ENCODE measurements around the gene CYRIA. TPM values are rescaled to one million over a fixed set of nuclear protein-coding genes. Genes with fewer than 3 reads are reported as not detected.
A peak's percentile ranks its signal among the peaks of the same experiment; 100 is the strongest.

The CYRIA gene
- total and polyA plus RNA-seq, 2 experiments from 2014 or later, result 1.4 to 1.5 TPM

GRCh38 chr2:16619576-16620245, 45.9 kb downstream of the CYRIA start:
- no peaks in the 10 kb centered on the region for H3K27me3 ChIP-seq
- no peak for TF ChIP-seq EZH2 (IDR thresholded peaks at IDR 0.05; ENCODE audit: borderline replicate concordance)
- no peak for TF ChIP-seq EZH2phosphoT487 (IDR thresholded peaks at IDR 0.05; ENCODE audit: low read depth, severe bottlenecking, unreplicated experiment)
- no peak for TF ChIP-seq CTCF (IDR thresholded peaks at IDR 0.05; ENCODE audit: poor library complexity)
- 95% methylated on average over 5 of the region's 5 CpGs for WGBS (ENCODE audit: low lambda C conversion rate, missing lambda C conversion rate)

GRCh38 chr2:16617282-16618266, 48.1 kb downstream of the CYRIA start:
- no peaks in the 10 kb centered on the region for H3K36me3 ChIP-seq (replicated peaks; ENCODE audit: insufficient read depth, low read depth)
- WGBS (ENCODE audit: low lambda C conversion rate, missing lambda C conversion rate), result 70% methylated on average over 8 of the region's 8 CpGs
- H2AFZ ChIP-seq, result no peak overlapping the region
- peaks cover 5% of the 10 kb centered on the region for H3K4me1 ChIP-seq (ENCODE audit: insufficient read depth)
- H3K4me2 ChIP-seq, result no peak overlapping the region
- no peaks in the 10 kb centered on the region for H3K79me2 ChIP-seq
- no peaks in the 10 kb centered on the region for H3K27me3 ChIP-seq
- no peak overlapping the region for H3K27ac ChIP-seq
- TF ChIP-seq EZH2phosphoT487 (IDR thresholded peaks at IDR 0.05; ENCODE audit: low read depth, severe bottlenecking, unreplicated experiment), result no peak
- no peak for TF ChIP-seq EZH2 (IDR thresholded peaks at IDR 0.05; ENCODE audit: borderline replicate concordance)
- peak; percentile 50 for TF ChIP-seq CTCF (IDR thresholded peaks at IDR 0.05; ENCODE audit: poor library complexity)
- H3K9me2 ChIP-seq (replicated peaks; ENCODE audit: insufficient read depth), result no peaks in the 10 kb centered on the region
- H3K4me3 ChIP-seq, result no peak overlapping the region
- no peaks in the 10 kb centered on the region for H3K9me3 ChIP-seq (ENCODE audit: low read depth)
- peak; percentile 52 for DNase-seq (ENCODE audit: low spot score)
- no peaks in the 10 kb centered on the region for H4K20me1 ChIP-seq (ENCODE audit: insufficient read depth, poor library complexity, severe bottlenecking)

More at GRCh38 chr2:16619576-16620245, 45.9 kb downstream of the CYRIA start:
- Histone ChIP-seq H3K4me3 (no peak overlapping the region), H3K9me2 (replicated peaks; ENCODE audit: insufficient read depth) (no peaks in the 10 kb centered on the region), H4K20me1 (ENCODE audit: insufficient read depth, poor library complexity, severe bottlenecking) (no peaks in the 10 kb centered on the region), H3K79me2 (no peaks in the 10 kb centered on the region), H3K4me2 (no peak overlapping the region), H3K27ac (no peak overlapping the region), H3K4me1 (ENCODE audit: insufficient read depth) (no peaks in the 10 kb centered on the region), H2AFZ (no peak overlapping the region), H3K9me3 (ENCODE audit: low read depth) (no peaks in the 10 kb centered on the region), H3K36me3 (replicated peaks; ENCODE audit: insufficient read depth, low read depth) (no peaks in the 10 kb centered on the region)
- no peak for DNase-seq (ENCODE audit: low spot score)
